HCT116 (cell line): ENCODE results near the gene ADGRA3. TPM values are rescaled to one million over a fixed set of nuclear protein-coding genes. Genes with fewer than 3 reads are reported as not detected.

Source experiments
- ATAC-seq: fragments of 200-7000 bp; cut with Tn5 transposase; 2 replicates; pipeline ENCODE4 v1.9.1; 2020; ENCODE audit warnings: mild to moderate bottlenecking, moderate library complexity
- BruUV-seq: library from RNA; stranded (reverse); fragments of 400-500 nt; replicated peaks from 2 replicates; lab custom pipeline; 2021; lab: Mats Ljungman, UMichigan
- CTCF ChIA-PET: fragments of 300-600 bp; sonication (Branson Sonifier 250); formaldehyde crosslinking; loops from one replicate; lab custom pipeline; 2021; ENCODE audit warnings: antibody characterized with exemption; lab: Charles Lee
- POLR2A ChIA-PET: fragments of 300-600, 350-600 bp; sonication (Branson Sonifier 250); formaldehyde crosslinking; loops from one replicate; lab custom pipeline; 2021; ENCODE audit warnings: antibody characterized with exemption; lab: Charles Lee
- RAD21 ChIA-PET, 2 experiments: fragments of 300-600 bp; sonication (Branson Sonifier 250); formaldehyde crosslinking; loops; one replicate each; lab custom pipeline; 2023; ENCODE audit warnings: low total read pairs in 2 of 2; ENCODE audit not compliant: uncharacterized antibody in 2 of 2, unreplicated experiment in 2 of 2, low non-redundant PET in 1 of 2; lab: Charles Lee
- DNase-seq: peaks from one replicate; pipeline ENCODE4 v3.0.0-alpha.2; 2010; ENCODE audit warnings: low read depth, low spot score
- H2AFZ ChIP-seq: fragments of 200-600 bp; shearing (Covaris generic), sonication (generic); 2 replicates; pipeline ENCODE4 v1.6.1; 2017; ENCODE audit warnings: low read depth, mixed run types, mixed read lengths, antibody characterized with exemption, low read length; ENCODE audit not compliant: poor library complexity, severe bottlenecking
- H3K27ac ChIP-seq: 2 replicates; pipeline ENCODE4 v1.5.1; 2012; ENCODE audit warnings: low read depth, low read length
- H3K27me3 ChIP-seq: fragments of 200-600 bp; sonication (generic); 2 replicates; pipeline ENCODE4 v1.6.1; 2016; ENCODE audit warnings: mixed run types, low read length, mixed read lengths; ENCODE audit not compliant: insufficient read depth
- H3K36me3 ChIP-seq, 2 experiments: fragments of 200-500 bp in 1 of 2; fragments of 200-600 bp in 1 of 2; sonication (Bioruptor generic) in 1 of 2; sonication (generic) in 1 of 2; 2 replicates each; pipeline versions ENCODE4 v1.5.1 to v1.6.1; 2014 to 2016; ENCODE audit warnings: low read length in 2 of 2, inconsistent platforms in 1 of 2, mixed read lengths in 1 of 2, mixed run types in 1 of 2; ENCODE audit not compliant: insufficient read depth in 2 of 2, control insufficient read depth in 1 of 2
- H3K4me1 ChIP-seq, 2 experiments: fragments of 200-600 bp in 1 of 2; sonication (generic) in 1 of 2; 2 replicates each; pipeline versions ENCODE4 v1.5.1 to v1.6.1; 2012 to 2017; ENCODE audit warnings: low read length in 2 of 2, inconsistent platforms in 1 of 2, mild to moderate bottlenecking in 1 of 2, mixed read lengths in 1 of 2, mixed run types in 1 of 2, moderate library complexity in 1 of 2; ENCODE audit not compliant: insufficient read depth in 2 of 2, control insufficient read depth in 1 of 2
- H3K4me2 ChIP-seq: fragments of 200-600 bp; sonication (generic); 2 replicates; pipeline ENCODE4 v1.6.1; 2017; ENCODE audit warnings: mixed run types, low read length, mixed read lengths
- H3K4me3 ChIP-seq, 2 experiments: fragments of 200-600 bp in 1 of 2; sonication (generic) in 1 of 2; replicated peaks in 1 of 2; 2 replicates each; pipeline ENCODE4 v1.5.1; 2011 to 2016; ENCODE audit warnings: low read length in 2 of 2, control low read depth in 1 of 2, low read depth in 1 of 2, mild to moderate bottlenecking in 1 of 2, mixed read lengths in 1 of 2, mixed run types in 1 of 2
- H3K79me2 ChIP-seq: fragments of 200-600 bp; sonication (generic); 2 replicates; pipeline ENCODE4 v1.6.1; 2017; ENCODE audit warnings: mild to moderate bottlenecking, mixed run types, low read length, moderate library complexity, mixed read lengths; ENCODE audit not compliant: insufficient read depth
- H3K9ac ChIP-seq: fragments of 200-600 bp; sonication (generic); 2 replicates; pipeline ENCODE4 v1.6.1; 2016; ENCODE audit warnings: low read length, mixed read lengths
- H3K9me2 ChIP-seq: fragments of 200-600 bp; sonication (generic), shearing (Covaris generic); 2 replicates; pipeline ENCODE4 v1.6.1; 2017; ENCODE audit warnings: mixed run types, mild to moderate bottlenecking, moderate library complexity; ENCODE audit not compliant: insufficient read depth
- H3K9me3 ChIP-seq, 2 experiments: fragments of 200-500 bp in 1 of 2; fragments of 200-600 bp in 1 of 2; sonication (Bioruptor generic) in 1 of 2; sonication (generic) in 1 of 2; 2 replicates each; pipeline ENCODE4 v1.6.1; 2014 to 2017; ENCODE audit warnings: low read length in 2 of 2, mixed read lengths in 2 of 2, inconsistent platforms in 1 of 2, low read depth in 1 of 2, mild to moderate bottlenecking in 1 of 2, mixed run types in 1 of 2, moderate library complexity in 1 of 2; ENCODE audit not compliant: control insufficient read depth in 1 of 2, insufficient read depth in 1 of 2
- H4K20me1 ChIP-seq: fragments of 200-600 bp; sonication (generic), shearing (Covaris generic); 2 replicates; pipeline ENCODE4 v1.6.1; 2017; ENCODE audit warnings: mixed run types, mild to moderate bottlenecking, moderate library complexity; ENCODE audit not compliant: insufficient read depth
- CBX3 ChIP-seq: IDR thresholded peaks from 2 replicates; pipeline ENCODE4 v1.6.1; 2012; ENCODE audit warnings: low read depth
- CEBPB ChIP-seq: IDR thresholded peaks from 2 replicates; pipeline ENCODE4 v1.6.1; 2012; ENCODE audit warnings: low read depth
- EGR1 ChIP-seq: IDR thresholded peaks from 2 replicates; pipeline ENCODE4 v1.6.1; 2012; ENCODE audit warnings: low read depth
- EZH2 ChIP-seq: fragments of 200-600 bp; sonication (generic); IDR thresholded peaks from 2 replicates; pipeline ENCODE4 v1.6.1; 2017; ENCODE audit warnings: antibody characterized with exemption, mixed run types
- EZH2phosphoT487 ChIP-seq: fragments of 200-600 bp; IDR thresholded peaks from 2 replicates; pipeline ENCODE4 v1.6.1; 2018; ENCODE audit warnings: antibody characterized with exemption, borderline replicate concordance
- FOSL1 ChIP-seq: IDR thresholded peaks from 2 replicates; pipeline ENCODE4 v1.6.1; 2012; ENCODE audit warnings: low read depth
- JUND ChIP-seq: IDR thresholded peaks from 2 replicates; pipeline ENCODE4 v1.6.1; 2012
- POLR2A ChIP-seq: IDR thresholded peaks from 2 replicates; pipeline ENCODE4 v1.7.0; 2011; ENCODE audit warnings: borderline replicate concordance; ENCODE audit not compliant: insufficient read depth, insufficient read length; ENCODE audit errors: extremely low read depth
- POLR2AphosphoS5 ChIP-seq: IDR thresholded peaks from 2 replicates; pipeline ENCODE4 v1.6.1; 2011; ENCODE audit warnings: mild to moderate bottlenecking, low read depth, low read length, moderate library complexity
- RAD21 ChIP-seq: IDR thresholded peaks from 2 replicates; pipeline ENCODE4 v1.6.1; 2012; ENCODE audit warnings: low read depth, mild to moderate bottlenecking
- SIN3A ChIP-seq: IDR thresholded peaks from 2 replicates; pipeline ENCODE4 v1.6.1; 2012; ENCODE audit warnings: low read depth
- SP1 ChIP-seq: IDR thresholded peaks from 2 replicates; pipeline ENCODE4 v1.6.1; 2012; ENCODE audit warnings: low read depth
- TCF7L2 ChIP-seq: IDR thresholded peaks from 2 replicates; pipeline ENCODE4 v1.7.0; 2011; ENCODE audit warnings: borderline replicate concordance, inconsistent platforms; ENCODE audit not compliant: insufficient read depth, insufficient read length; ENCODE audit errors: extremely low read depth
- YY1 ChIP-seq: IDR thresholded peaks from 2 replicates; pipeline ENCODE4 v1.6.1; 2011; ENCODE audit warnings: low read length, low read depth, moderate library complexity, mild to moderate bottlenecking; ENCODE audit not compliant: insufficient replicate concordance; ENCODE audit errors: extremely low read depth
- ZFX ChIP-seq: fragments of 450-650 bp; IDR thresholded peaks from 2 replicates; pipeline ENCODE4 v1.6.1; 2017
- ZNF274 ChIP-seq: fragments of 200-500 bp; sonication (Bioruptor generic); IDR thresholded peaks from 2 replicates; pipeline ENCODE4 v1.6.1; 2014; ENCODE audit warnings: mild to moderate bottlenecking, low read depth, low read length, inconsistent platforms
- intact Hi-C: fragments of 100-400 bp; cut with micrococcal nuclease; formaldehyde crosslinking; loops from 2 replicates; pipeline ENCODE4 v1.10.0; 2022
- total RNA-seq: library from RNA; stranded (reverse); gene quantifications from one replicate; pipeline ENCODE4 v1.2.1, GENCODE V29; 2021; ENCODE audit not compliant: unreplicated experiment
- TF ChIP-seq, protein P1 (sequence below): IDR thresholded peaks from 2 replicates; pipeline ENCODE4 v1.6.1; 2012
- TF ChIP-seq, protein P2 (sequence below): IDR thresholded peaks from 2 replicates; pipeline ENCODE4 v1.6.1; 2011; ENCODE audit warnings: mild to moderate bottlenecking, low read length, moderate library complexity; ENCODE audit not compliant: insufficient replicate concordance; ENCODE audit errors: extremely low read depth

ADGRA3 gene
- total RNA-seq, 1 experiment from 2014 or later: 43.0 TPM

DNA sequence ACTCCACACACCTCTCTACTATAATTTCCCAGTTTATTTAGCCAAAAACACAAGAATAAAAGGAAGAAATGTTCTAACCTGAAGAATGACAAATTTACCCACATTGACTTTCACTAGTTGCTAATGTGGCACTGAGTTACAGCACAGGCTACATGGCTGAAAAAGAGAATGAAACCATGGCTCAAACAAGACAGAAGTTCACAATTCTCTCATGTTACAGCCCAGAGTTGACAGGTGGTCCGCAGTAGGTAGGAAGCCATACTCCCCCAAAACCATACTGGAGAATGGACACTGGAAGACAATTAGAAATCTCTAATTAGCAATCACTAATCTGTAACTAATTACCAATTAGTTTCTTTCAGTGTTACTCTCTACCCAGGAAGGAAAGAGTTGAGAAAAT, 170.8 kb downstream of the ADGRA3 start:
- Histone ChIP-seq H3K36me3 (no peaks in the 10 kb centered on the region), H3K9me2 (no peaks in the 10 kb centered on the region), H3K4me3 (no peak overlapping the region), H4K20me1 (no peaks in the 10 kb centered on the region), H2AFZ (no peak overlapping the region), H3K4me1 (no peaks in the 10 kb centered on the region), H3K9ac (no peak overlapping the region), H3K9me3 (no peaks in the 10 kb centered on the region), H3K27me3 (no peaks in the 10 kb centered on the region), H3K4me2 (no peak overlapping the region), H3K27ac (no peak overlapping the region), H3K79me2 (no peaks in the 10 kb centered on the region)
- CTCF ChIA-PET: no interaction called here
- intact Hi-C loops: no loop called here
- POLR2A ChIA-PET: no interaction called here
- ATAC-seq: no peak
- RAD21 ChIA-PET: no interaction called here
- no TSS peak for BruUV-seq
- TF ChIP-seq POLR2A: no peak
- TF ChIP-seq CBX3: no peak
- TF ChIP-seq POLR2AphosphoS5: no peak
- TF ChIP-seq, protein P1, sequence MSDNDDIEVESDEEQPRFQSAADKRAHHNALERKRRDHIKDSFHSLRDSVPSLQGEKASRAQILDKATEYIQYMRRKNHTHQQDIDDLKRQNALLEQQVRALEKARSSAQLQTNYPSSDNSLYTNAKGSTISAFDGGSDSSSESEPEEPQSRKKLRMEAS: no peak
- TF ChIP-seq ZFX: no peak
- no peak for TF ChIP-seq SP1
- no peak for TF ChIP-seq TCF7L2
- no peak for TF ChIP-seq SIN3A
- TF ChIP-seq, protein P2, sequence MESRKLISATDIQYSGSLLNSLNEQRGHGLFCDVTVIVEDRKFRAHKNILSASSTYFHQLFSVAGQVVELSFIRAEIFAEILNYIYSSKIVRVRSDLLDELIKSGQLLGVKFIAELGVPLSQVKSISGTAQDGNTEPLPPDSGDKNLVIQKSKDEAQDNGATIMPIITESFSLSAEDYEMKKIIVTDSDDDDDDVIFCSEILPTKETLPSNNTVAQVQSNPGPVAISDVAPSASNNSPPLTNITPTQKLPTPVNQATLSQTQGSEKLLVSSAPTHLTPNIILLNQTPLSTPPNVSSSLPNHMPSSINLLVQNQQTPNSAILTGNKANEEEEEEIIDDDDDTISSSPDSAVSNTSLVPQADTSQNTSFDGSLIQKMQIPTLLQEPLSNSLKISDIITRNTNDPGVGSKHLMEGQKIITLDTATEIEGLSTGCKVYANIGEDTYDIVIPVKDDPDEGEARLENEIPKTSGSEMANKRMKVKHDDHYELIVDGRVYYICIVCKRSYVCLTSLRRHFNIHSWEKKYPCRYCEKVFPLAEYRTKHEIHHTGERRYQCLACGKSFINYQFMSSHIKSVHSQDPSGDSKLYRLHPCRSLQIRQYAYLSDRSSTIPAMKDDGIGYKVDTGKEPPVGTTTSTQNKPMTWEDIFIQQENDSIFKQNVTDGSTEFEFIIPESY: no peak
- TF ChIP-seq JUND: no peak
- no peak for TF ChIP-seq YY1
- no peak for TF ChIP-seq ZNF274
- TF ChIP-seq EGR1: no peak
- no peak for TF ChIP-seq EZH2
- TF ChIP-seq EZH2phosphoT487: no peak
- no peak for TF ChIP-seq CEBPB
- TF ChIP-seq FOSL1: no peak
- TF ChIP-seq RAD21: no peak
- DNase-seq: no peak
